Measurements from ENCODE around the gene LMAN2L.

DNA sequence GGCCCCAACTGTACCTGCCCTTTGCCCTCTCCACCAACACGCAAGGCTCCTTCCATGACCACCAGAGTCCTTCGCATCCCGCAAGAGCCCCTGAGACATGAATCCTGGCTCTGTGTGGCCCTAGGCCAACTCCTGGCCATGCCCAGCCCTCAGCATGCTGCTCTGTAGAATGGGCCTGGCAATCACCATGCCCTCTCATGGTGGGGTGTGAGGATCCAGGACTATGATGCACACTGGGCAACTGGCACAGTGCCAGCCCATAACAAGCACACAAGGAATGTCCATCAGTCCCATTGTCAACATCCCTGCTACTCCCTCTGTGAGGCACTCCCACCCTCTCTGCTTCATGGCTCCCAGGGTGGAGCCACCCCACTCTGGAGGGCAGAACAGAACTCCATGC, 52.6 kb downstream of the LMAN2L start:
- TF ChIP-seq, protein P1, sequence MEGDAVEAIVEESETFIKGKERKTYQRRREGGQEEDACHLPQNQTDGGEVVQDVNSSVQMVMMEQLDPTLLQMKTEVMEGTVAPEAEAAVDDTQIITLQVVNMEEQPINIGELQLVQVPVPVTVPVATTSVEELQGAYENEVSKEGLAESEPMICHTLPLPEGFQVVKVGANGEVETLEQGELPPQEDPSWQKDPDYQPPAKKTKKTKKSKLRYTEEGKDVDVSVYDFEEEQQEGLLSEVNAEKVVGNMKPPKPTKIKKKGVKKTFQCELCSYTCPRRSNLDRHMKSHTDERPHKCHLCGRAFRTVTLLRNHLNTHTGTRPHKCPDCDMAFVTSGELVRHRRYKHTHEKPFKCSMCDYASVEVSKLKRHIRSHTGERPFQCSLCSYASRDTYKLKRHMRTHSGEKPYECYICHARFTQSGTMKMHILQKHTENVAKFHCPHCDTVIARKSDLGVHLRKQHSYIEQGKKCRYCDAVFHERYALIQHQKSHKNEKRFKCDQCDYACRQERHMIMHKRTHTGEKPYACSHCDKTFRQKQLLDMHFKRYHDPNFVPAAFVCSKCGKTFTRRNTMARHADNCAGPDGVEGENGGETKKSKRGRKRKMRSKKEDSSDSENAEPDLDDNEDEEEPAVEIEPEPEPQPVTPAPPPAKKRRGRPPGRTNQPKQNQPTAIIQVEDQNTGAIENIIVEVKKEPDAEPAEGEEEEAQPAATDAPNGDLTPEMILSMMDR (IDR thresholded peaks at IDR 0.05; ENCODE audit: low read depth, low read length, poor library complexity, severe bottlenecking), result no peak
- TF ChIP-seq EZH2phosphoT487 (IDR thresholded peaks at IDR 0.05; ENCODE audit: borderline replicate concordance, low read length), result no peak

Data from DOHH2 (cell line).